Stimulated activated CD4-positive, alpha-beta T cell treated with anti-CD3 and anti-CD28 coated beads, Interleukin-2, amount 100 ng/mL, for 48 hours (primary cell): Measurements from ENCODE around the gene SLC6A19.
"Not testable (repeated sequence)": the region's sequence is repeated elsewhere in the genome, so short reads cannot be mapped to it uniquely, and the experiment has no call there.

Source experiments
- DNase-seq, 2 donors: peaks; one replicate each; pipeline ENCODE4 v3.0.0-alpha.2; 2020

SLC6A19 gene

DNA sequence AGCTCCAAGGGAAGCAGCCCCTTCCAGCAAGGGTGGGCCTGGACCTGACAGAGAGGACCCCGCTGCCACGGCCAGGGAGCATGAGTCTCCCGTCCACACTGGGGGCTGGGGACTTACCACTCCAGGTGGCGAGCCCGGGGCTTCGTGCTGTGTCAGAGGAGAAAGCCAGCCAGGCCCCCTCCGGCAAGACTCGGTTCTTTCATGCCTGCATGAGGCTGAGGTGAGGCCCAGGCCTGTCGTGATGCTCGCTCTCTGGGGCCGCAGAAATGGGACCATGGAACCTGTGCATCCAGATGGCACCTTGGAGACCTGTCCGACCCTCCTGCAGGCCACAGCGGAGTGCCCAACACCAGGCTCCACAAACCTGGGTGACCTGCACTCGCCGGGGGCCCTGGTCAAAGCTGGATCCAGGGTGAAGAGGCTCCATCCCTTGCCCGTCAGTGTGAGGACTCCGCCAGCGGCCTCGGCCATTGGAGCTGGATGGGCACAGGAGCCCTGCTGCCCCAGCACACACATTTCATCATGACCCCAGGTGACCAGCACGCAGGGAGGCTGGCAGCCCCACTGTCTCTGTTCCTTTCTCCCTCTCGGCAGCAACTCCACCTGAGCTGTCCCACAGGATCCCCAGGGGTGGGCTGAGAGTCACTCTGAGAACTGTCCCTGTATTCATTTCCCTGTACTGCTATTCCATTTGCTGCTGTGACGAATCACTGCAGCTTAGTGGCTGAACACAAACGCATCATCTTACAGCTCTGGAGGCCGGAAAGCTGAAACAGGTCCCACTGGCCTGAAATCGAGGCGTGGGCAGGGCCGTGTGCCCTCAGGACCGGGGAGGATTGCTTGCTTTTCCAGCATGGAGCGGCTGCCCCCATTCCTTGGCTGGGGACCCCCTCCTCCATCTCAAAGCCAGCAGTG, 48.2 kb downstream of the SLC6A19 start:
- no peak for DNase-seq

DNA sequence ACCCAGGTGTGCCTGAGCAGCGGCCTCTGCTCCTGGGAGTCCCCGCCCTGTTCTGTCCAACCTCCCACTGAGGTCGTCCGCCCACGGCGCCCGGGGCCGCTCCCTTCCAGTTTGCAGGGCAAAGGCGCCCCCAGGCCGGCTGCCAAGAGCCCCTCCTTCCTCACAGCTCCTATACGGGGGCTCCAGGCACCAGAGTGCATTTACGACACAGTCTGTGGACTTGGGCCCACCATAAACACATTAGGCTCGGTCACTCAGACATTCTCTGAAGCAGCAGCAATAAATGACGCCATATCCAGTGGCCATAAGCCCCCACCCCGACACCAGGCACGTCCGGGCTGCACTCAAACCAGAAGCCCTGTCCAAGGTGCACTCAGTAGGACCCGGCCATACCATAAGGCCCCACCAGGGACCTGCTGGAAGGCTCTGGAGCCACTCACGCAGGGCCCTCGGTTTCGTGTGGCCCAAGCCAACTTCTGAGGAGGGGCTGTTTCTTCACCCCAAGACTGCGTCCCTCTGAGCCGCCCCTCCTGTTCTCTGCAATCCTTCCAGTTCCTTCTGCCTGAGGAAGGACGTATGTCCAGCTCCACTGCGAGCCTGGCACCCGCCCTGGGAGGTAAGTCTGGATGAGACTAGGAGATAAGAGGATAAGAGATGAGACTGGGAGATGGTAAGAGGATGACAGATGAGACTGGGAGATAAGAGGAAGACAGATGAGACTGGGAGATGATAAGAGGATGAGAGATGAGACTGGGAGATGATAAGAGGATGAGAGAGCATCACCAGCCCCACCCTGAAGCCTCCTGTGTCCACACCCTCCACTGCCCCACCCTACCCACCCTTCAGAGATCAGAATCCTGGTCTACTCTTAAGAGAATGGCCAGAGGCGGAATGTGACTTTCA, 50.5 kb downstream of the SLC6A19 start:
- no peak for DNase-seq

DNA sequence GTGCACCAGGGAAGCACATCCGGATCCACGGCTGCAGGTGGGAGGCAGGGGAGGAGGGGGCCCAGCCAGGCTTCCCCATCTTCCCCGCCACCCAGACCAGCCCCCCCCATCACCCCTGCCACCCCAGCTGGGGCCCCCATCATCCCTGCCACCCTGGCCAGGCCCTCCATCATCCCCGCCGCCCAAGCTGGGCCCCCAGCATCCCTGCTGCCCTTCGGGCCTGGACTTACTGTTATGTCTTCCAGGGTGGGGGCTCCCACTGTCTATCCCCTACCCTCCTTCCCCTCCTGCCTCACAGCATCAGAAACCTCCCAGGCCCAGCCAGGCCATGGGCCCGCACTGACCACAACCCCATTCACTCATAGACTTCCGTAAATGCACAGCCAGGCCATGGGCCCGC, 51.3 kb downstream of the SLC6A19 start:
- DNase-seq, result no peak

DNA sequence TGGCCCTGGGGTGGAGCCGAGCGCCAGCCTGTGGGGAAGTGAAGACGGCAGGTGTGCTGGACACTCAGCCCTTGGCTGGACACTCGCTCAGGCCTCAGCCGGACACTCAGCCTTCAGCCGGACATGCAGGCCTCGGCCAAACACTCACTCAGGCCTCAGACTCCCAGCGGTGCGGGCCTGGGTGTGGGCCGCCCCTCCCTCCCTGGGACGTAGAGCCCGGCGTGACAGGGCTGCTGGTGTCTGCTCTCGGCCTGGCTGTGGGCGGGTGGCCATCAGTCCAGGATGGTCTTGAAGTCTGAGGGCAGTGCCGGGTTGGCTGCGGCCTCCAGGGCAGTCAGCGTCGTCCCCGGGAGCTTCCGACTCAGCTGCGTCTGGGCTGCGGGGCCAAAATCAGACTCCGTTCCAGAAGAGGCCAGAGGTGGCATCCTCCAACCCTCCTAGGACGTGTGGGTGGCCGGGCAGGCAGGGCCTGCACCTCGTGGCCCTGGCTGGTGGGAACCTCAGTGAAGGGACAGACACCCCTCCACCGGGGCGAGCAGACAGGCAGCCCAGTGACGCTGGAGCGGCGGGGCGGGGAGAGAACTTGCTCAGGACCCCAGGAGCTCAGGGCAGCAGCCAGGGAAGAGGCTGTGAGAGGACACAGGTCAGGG, 52.2 kb downstream of the SLC6A19 start:
- no peak for DNase-seq

DNA sequence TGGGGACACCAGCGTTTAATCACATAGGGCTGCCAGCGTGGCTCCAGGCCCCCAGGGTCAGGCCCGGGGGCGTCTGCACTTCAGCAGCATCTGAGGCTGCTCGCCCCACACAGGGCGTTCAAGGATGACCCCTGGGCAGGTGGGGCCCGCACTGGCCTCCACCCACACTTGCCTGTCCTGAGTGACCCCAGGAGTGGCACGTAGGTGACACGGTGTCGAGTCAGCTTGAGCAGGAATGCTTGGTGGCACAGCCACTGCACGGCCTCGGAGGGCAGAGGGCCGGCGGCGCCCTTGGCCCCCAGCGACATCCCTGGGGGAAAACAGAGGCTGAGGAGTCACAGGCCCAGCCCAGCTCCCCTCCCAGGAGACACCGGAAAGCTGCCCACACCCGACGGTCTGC, 52.8 kb downstream of the SLC6A19 start:
- no peak for DNase-seq

GRCh38 chr5:1255081-1255561, 53.7 kb downstream of the SLC6A19 start:
- DNase-seq, result peak in 1 of 2 donors; percentile 16

GRCh38 chr5:1256776-1257175, 55.4 kb downstream of the SLC6A19 start:
- DNase-seq, result no peak

DNA sequence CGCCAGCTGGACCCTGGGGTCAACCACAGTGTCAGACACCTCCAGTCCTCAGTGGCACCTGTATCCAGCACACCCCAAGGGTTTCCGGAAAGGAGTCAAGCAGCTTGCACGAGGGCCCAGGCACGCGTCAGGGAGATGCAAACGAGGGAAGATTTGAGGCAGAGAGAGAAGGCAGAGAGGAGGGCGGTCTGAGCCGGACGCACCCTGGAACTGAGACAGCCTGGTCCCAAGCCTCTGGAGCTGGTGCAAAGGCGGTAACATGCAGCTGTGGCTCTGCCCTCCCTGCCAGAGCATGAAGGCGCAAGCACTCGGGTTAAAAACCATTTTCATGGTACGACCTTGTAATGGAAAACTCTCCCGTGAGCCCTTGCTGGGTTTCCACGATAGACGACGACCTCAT, 56.0 kb downstream of the SLC6A19 start:
- no peak for DNase-seq

GRCh38 chr5:1257841-1258240, 56.4 kb downstream of the SLC6A19 start:
- no peak for DNase-seq

GRCh38 chr5:1259806-1260480, 58.5 kb downstream of the SLC6A19 start:
- DNase-seq, result no peak

DNA sequence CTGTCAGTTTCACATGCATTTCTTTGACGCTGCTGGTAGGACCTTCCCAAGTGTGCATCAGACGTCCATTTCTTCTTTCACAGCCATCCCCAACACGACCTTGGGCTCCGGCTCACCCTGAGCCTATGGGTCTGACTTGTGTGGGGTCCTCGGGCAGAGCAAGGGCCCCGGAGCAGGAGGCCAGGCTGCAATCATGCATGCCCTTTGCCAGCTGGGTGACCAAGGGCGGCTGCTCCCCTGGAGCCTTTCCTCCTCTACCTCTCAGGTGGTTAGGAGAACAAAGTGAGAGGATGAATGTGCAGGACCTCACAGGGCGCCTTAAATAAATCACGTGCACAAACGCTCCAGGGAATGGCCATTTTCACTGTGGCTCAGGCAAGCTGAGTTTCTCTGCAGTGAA, 60.2 kb downstream of the SLC6A19 start:
- no peak for DNase-seq

- no peak for DNase-seq
These were observed 61.0 kb downstream of the SLC6A19 start for GRCh38 chr5:1262381-1262780.

GRCh38 chr5:1264211-1264610, 62.8 kb downstream of the SLC6A19 start:
- no peak for DNase-seq

- no peak for DNase-seq
These were observed 63.6 kb downstream of the SLC6A19 start for GRCh38 chr5:1265026-1265425.

GRCh38 chr5:1265461-1266455, 64.4 kb downstream of the SLC6A19 start:
- DNase-seq, result no peak

GRCh38 chr5:1266791-1267190, 65.4 kb downstream of the SLC6A19 start:
- no peak for DNase-seq

- DNase-seq, result not testable (repeated sequence)
These were observed 66.1 kb downstream of the SLC6A19 start for GRCh38 chr5:1267464-1267863.

GRCh38 chr5:1268056-1268455, 66.7 kb downstream of the SLC6A19 start:
- DNase-seq, result no peak

- no peak for DNase-seq
These were observed 67.3 kb downstream of the SLC6A19 start for GRCh38 chr5:1268666-1269065.

GRCh38 chr5:1270426-1270825, 69.0 kb downstream of the SLC6A19 start:
- DNase-seq, result no peak
